Suprapubic skin (tissue), 4 donors: ENCODE data around the gene ARHGAP30. TPM values are rescaled to one million over a fixed set of nuclear protein-coding genes. Genes with fewer than 3 reads are reported as not detected.
"Not testable (repeated sequence)": the region's sequence is repeated elsewhere in the genome, so short reads cannot be mapped to it uniquely, and the experiment has no call there.

Experiments
- DNase-seq, 2 donors: peaks; one replicate each; pipeline ENCODE4 v3.0.0-alpha.2; 2019; ENCODE audit warnings: low spot score in 2 of 2
- H3K27ac ChIP-seq: fragments of 200-600 bp; sonication (generic); one replicate; pipeline ENCODE4 v1.5.1; 2019
- H3K27me3 ChIP-seq: fragments of 200-600 bp; sonication (generic); one replicate; pipeline ENCODE4 v1.5.1; 2019
- H3K36me3 ChIP-seq: fragments of 200-600 bp; sonication (generic); one replicate; pipeline ENCODE4 v1.5.1; 2019
- H3K4me1 ChIP-seq: fragments of 200-600 bp; sonication (generic); one replicate; pipeline ENCODE4 v1.5.1; 2019
- H3K4me3 ChIP-seq: fragments of 200-600 bp; sonication (generic); one replicate; pipeline ENCODE4 v1.5.1; 2019; ENCODE audit warnings: mild to moderate bottlenecking
- H3K9me3 ChIP-seq: fragments of 200-600 bp; sonication (generic); one replicate; pipeline ENCODE4 v1.5.1; 2019
- CTCF ChIP-seq, 2 donors: fragments of 200-600 bp in 1 of 2; fragments of 450-650 bp in 1 of 2; sonication (generic) in 1 of 2; IDR thresholded peaks; one replicate each; pipeline ENCODE4 v1.5.1; 2016 to 2019; ENCODE audit warnings: antibody characterized with exemption in 2 of 2, mild to moderate bottlenecking in 1 of 2, moderate library complexity in 1 of 2
- EP300 ChIP-seq: sonication (generic); formaldehyde crosslinking; IDR thresholded peaks from one replicate; pipeline ENCODE4 v1.6.1; 2017; ENCODE audit warnings: antibody characterized with exemption
- POLR2A ChIP-seq, 2 donors: fragments of 450-650 bp; IDR thresholded peaks; one replicate each; pipeline ENCODE4 v1.6.1; 2017; ENCODE audit warnings: antibody characterized with exemption in 2 of 2, mild to moderate bottlenecking in 2 of 2, moderate library complexity in 2 of 2
- POLR2AphosphoS5 ChIP-seq, 3 donors: sonication (generic); formaldehyde crosslinking; IDR thresholded peaks; one replicate each; pipeline ENCODE4 v1.6.1; 2017; ENCODE audit warnings: antibody characterized with exemption in 3 of 3
- WGBS: methylation state at CpG from one replicate; pipeline ENCODE4 v1.1.5; 2018; 5-methylcytosine and 5-hydroxymethylcytosine counted together
- total RNA-seq, 4 donors: library from RNA; depleted of rRNA; stranded (reverse); fragments of >200 nt; gene quantifications; one replicate each; pipeline ENCODE4 v1.1.0, GENCODE V29; 2016

ARHGAP30 gene
- total RNA-seq, 4 donors from 2014 or later: 12.3 to 46.2 (median 14.5) TPM

GRCh38 chr1:161021970-161022353, 47.7 kb downstream of the ARHGAP30 start:
- no peaks in the 10 kb centered on the region for H3K27me3 ChIP-seq
- H3K9me3 ChIP-seq: no peaks in the 10 kb centered on the region
- no peak overlapping the region for H3K4me3 ChIP-seq
- no peak for DNase-seq
- TF ChIP-seq EP300 (no peak), POLR2A (IDR thresholded peaks at IDR 0.05) (no peak), POLR2AphosphoS5 (IDR thresholded peaks at IDR 0.05) (no peak), CTCF (IDR thresholded peaks at IDR 0.05) (no peak)
- WGBS: 89% methylated on average over 2 of the region's 2 CpGs
- no peaks in the 10 kb centered on the region for H3K36me3 ChIP-seq
- H3K27ac ChIP-seq: peak overlapping the region; percentile 95
- H3K4me1 ChIP-seq: peaks cover 40% of the 10 kb centered on the region

GRCh38 chr1:161021165-161021969, 48.3 kb downstream of the ARHGAP30 start:
- peak; percentile 91 to 92 for DNase-seq
- no peaks in the 10 kb centered on the region for H3K36me3 ChIP-seq
- peaks cover 43% of the 10 kb centered on the region for H3K4me1 ChIP-seq
- H3K27ac ChIP-seq: peak overlapping the region; percentile 95
- H3K27me3 ChIP-seq: no peaks in the 10 kb centered on the region
- TF ChIP-seq EP300 (no peak), POLR2A (IDR thresholded peaks at IDR 0.05) (peak in 1 of 2 donors; percentile 15), CTCF (IDR thresholded peaks at IDR 0.05) (no peak), POLR2AphosphoS5 (IDR thresholded peaks at IDR 0.05) (peak in 1 of 3 donors; percentile 39)
- no peaks in the 10 kb centered on the region for H3K9me3 ChIP-seq
- peak overlapping the region; percentile 70 for H3K4me3 ChIP-seq
- WGBS: 14% methylated on average over 28 of the region's 34 CpGs

- H3K9me3 ChIP-seq: no peaks in the 10 kb centered on the region
- peak in 1 of 2 donors; percentile 82 for DNase-seq
- no peaks in the 10 kb centered on the region for H3K27me3 ChIP-seq
- 1% methylated on average over 28 of the region's 36 CpGs for WGBS
- peak within 1 kb of the TSS; percentile 95 for H3K27ac ChIP-seq
- TF ChIP-seq POLR2AphosphoS5 (IDR thresholded peaks at IDR 0.05) (peak in 2 of 3 donors; percentile 9 to 17), CTCF (IDR thresholded peaks at IDR 0.05) (peak in 1 of 2 donors; percentile 10), EP300 (no peak), POLR2A (IDR thresholded peaks at IDR 0.05) (peak in 1 of 2 donors; percentile 23)
- no peaks in the 10 kb centered on the region for H3K36me3 ChIP-seq
- peaks cover 49% of the 10 kb centered on the region for H3K4me1 ChIP-seq
- peak within 1 kb of the TSS; percentile 70 for H3K4me3 ChIP-seq
These were observed 49.1 kb downstream of the ARHGAP30 start, which contains the start of gene F11R for GRCh38 chr1:161020509-161021164. F11R (minus strand) TSS chr1:161021152; CDS start chr1:161021073, 79 bp downstream.

DNA sequence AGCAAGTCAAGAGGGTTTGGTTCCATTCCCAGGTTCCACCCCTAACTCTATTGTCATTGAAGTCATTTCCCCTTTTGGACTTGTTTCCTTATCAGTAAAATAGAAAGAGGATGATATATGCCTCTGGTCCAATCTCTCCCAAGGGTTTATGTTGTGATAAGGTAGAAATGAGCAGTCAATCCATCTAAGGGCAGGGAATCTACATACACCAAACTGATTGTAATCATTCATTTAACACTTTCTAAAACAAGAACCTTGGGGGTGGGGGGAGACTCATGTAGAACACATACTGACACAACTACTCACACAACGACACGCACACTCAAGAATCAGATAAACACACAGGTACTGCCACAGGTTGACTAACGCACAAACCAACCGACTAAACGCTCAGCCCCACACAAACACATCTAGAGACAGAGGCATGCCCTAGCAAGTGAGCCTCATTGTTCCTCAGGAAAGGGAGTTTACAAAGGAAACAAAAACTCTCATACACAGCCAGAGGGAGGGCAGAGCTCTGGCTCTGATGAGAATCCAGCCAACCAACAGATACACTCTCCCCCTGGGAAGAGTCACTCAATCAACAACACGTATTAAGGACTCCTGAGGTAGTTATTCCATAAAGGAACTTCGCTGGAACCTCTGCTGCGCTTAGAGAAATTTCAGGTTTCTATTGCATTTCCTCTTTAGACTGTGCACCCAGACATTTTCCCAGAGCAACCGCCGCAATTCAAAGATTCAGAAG, 49.8 kb downstream of the ARHGAP30 start:
- WGBS: 12% methylated on average over 9 of the region's 10 CpGs
- peaks cover 49% of the 10 kb centered on the region for H3K4me1 ChIP-seq
- peak in 1 of 2 donors; percentile 57 for DNase-seq

DNA sequence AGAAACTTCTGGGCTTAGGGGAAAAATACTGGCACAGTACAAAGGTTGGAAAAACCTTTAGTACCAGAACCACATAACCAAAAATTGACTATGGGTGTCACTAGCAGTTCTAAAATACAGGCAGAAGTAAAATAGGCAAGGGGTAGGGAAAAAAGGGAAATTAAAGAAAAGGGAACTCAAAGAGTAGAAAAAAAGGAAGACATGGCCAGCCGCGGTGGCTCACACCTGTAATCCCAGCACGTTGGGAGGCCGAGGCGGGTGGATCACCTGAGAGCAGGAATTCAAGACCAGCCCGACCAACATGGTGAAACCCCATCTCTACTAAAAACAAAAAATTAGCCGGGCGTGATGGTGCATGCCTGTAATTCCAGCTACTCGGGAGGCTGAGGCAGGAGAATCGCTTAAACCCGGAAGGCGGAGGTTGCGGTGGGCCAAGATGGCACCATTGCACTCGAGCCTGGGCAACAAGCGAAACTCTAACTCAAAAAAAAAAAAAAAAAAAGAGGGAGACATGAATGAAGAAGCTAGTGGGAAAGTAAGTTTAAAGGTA, 50.5 kb downstream of the ARHGAP30 start:
- not testable (repeated sequence) for H3K36me3 ChIP-seq, H3K27me3 ChIP-seq, H3K9me3 ChIP-seq
- Histone ChIP-seq H3K27ac (peak overlapping the region; percentile 95), H3K4me1 (peaks cover 56% of the 10 kb centered on the region), H3K4me3 (peak overlapping the region; percentile 70)
- 59% methylated on average over 15 of the region's 15 CpGs for WGBS
- DNase-seq: peak in 1 of 2 donors; percentile 52

More for the DNA sequence above, 49.8 kb downstream of the ARHGAP30 start:
- Histone ChIP-seq H3K27me3 (no peaks in the 10 kb centered on the region), H3K36me3 (no peaks in the 10 kb centered on the region), H3K4me3 (peak overlapping the region; percentile 70), H3K9me3 (no peaks in the 10 kb centered on the region), H3K27ac (peak overlapping the region; percentile 95)
- TF ChIP-seq POLR2AphosphoS5 (IDR thresholded peaks at IDR 0.05) (peak in 1 of 3 donors; percentile 23), CTCF (IDR thresholded peaks at IDR 0.05) (no peak)
